Loucy (cell line): ENCODE data around the gene OLFML1.

Experiments
- H2AFZ ChIP-seq: fragments of 200-600 bp; sonication (generic); 2 replicates; pipeline ENCODE4 v1.6.0; 2016; ENCODE audit warnings: antibody characterized with exemption, mild to moderate bottlenecking, low read length, moderate library complexity
- H3F3A ChIP-seq: fragments of 200-600 bp; 2 replicates; pipeline ENCODE4 v1.6.0; 2016; ENCODE audit warnings: antibody characterized with exemption, low read depth, mild to moderate bottlenecking
- H3K27me3 ChIP-seq: fragments of 200-600 bp; sonication (generic); 2 replicates; pipeline ENCODE4 v1.6.1; 2014; ENCODE audit warnings: low read length, mild to moderate bottlenecking; ENCODE audit not compliant: insufficient read depth, poor library complexity, severe bottlenecking
- H3K36me3 ChIP-seq: fragments of 200-600 bp; sonication (generic); 2 replicates; pipeline ENCODE4 v1.6.1; 2016; ENCODE audit warnings: low read length; ENCODE audit not compliant: insufficient read depth
- H3K4me1 ChIP-seq: fragments of 200-600 bp; sonication (generic); 2 replicates; pipeline ENCODE4 v1.5.1; 2014; ENCODE audit warnings: low read length, mild to moderate bottlenecking; ENCODE audit not compliant: insufficient read depth, poor library complexity, severe bottlenecking
- H3K4me2 ChIP-seq: fragments of 200-600 bp; sonication (generic); 2 replicates; pipeline ENCODE4 v1.6.0; 2014; ENCODE audit warnings: antibody characterized with exemption, low read length, low read depth, mild to moderate bottlenecking; ENCODE audit not compliant: poor library complexity, severe bottlenecking
- H3K4me3 ChIP-seq: fragments of 200-600 bp; sonication (generic); 2 replicates; pipeline ENCODE4 v1.5.1; 2014; ENCODE audit warnings: low read length, mild to moderate bottlenecking, mixed read lengths; ENCODE audit not compliant: poor library complexity, severe bottlenecking
- H3K79me2 ChIP-seq: fragments of 200-600 bp; sonication (generic); 2 replicates; pipeline ENCODE4 v1.6.1; 2014; ENCODE audit warnings: low read length; ENCODE audit not compliant: insufficient read depth
- H3K9ac ChIP-seq: fragments of 200-600 bp; sonication (generic); 2 replicates; pipeline ENCODE4 v1.6.0; 2014; ENCODE audit warnings: mild to moderate bottlenecking, low read depth, low read length, moderate library complexity; ENCODE audit not compliant: poor library complexity, severe bottlenecking
- H3K9me2 ChIP-seq: fragments of 200-600 bp; sonication (generic); replicated peaks from 2 replicates; pipeline ENCODE4 v1.6.1; 2016; ENCODE audit warnings: low read depth, low read length, mixed read lengths
- H3K9me3 ChIP-seq: fragments of 200-600 bp; sonication (generic); 2 replicates; pipeline ENCODE4 v1.6.1; 2014; ENCODE audit warnings: mild to moderate bottlenecking, antibody characterized with exemption, low read length, low read depth; ENCODE audit not compliant: insufficient read depth
- H4K20me1 ChIP-seq: fragments of 200-600 bp; sonication (generic); 2 replicates; pipeline ENCODE4 v1.6.0; 2014; ENCODE audit warnings: antibody characterized with exemption, low read length, mild to moderate bottlenecking; ENCODE audit not compliant: insufficient read depth, poor library complexity, severe bottlenecking
- EZH2phosphoT487 ChIP-seq: fragments of 200-600 bp; IDR thresholded peaks from 2 replicates; pipeline ENCODE4 v1.6.1; 2018; ENCODE audit warnings: antibody characterized with exemption, mild to moderate bottlenecking, moderate library complexity, borderline replicate concordance
- TF ChIP-seq, protein P1 (sequence below): fragments of 200-600 bp; sonication (generic); conservative IDR thresholded peaks from 2 replicates; pipeline ENCODE4 v1.5.1; 2014; ENCODE audit warnings: mild to moderate bottlenecking, antibody characterized with exemption, low read length

The OLFML1 gene

DNA sequence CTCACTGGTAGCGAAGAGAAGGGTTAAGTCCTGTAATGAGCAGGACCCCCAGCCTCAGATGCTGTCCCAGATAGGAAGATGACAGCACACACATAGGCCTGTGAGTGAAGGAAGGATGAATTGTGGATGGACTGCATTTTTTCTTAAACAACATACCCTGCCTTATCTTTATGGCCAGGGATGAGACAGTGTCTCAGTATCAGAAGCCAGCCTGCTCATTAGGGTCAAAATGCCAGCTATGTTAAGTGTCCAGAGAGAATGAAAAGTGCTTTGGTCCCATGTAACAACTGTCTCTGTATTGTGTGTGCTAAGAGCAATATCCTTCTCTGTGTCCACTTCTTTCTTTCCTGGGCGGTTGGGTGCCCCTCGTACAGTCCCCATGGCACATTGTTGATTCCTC is 58.7 kb downstream of the OLFML1 start:
- Histone ChIP-seq H3K4me3 (no peak overlapping the region), H3K4me1 (no peaks in the 10 kb centered on the region), H3K4me2 (no peak overlapping the region), H3K27me3 (no peaks in the 10 kb centered on the region), H3K9me3 (no peaks in the 10 kb centered on the region), H3K9ac (no peak overlapping the region), H3K36me3 (no peaks in the 10 kb centered on the region), H3K79me2 (no peaks in the 10 kb centered on the region), H3K9me2 (no peaks in the 10 kb centered on the region), H2AFZ (no peak overlapping the region), H3F3A (no peaks in the 10 kb centered on the region), H4K20me1 (no peaks in the 10 kb centered on the region)
- TF ChIP-seq, protein P1, sequence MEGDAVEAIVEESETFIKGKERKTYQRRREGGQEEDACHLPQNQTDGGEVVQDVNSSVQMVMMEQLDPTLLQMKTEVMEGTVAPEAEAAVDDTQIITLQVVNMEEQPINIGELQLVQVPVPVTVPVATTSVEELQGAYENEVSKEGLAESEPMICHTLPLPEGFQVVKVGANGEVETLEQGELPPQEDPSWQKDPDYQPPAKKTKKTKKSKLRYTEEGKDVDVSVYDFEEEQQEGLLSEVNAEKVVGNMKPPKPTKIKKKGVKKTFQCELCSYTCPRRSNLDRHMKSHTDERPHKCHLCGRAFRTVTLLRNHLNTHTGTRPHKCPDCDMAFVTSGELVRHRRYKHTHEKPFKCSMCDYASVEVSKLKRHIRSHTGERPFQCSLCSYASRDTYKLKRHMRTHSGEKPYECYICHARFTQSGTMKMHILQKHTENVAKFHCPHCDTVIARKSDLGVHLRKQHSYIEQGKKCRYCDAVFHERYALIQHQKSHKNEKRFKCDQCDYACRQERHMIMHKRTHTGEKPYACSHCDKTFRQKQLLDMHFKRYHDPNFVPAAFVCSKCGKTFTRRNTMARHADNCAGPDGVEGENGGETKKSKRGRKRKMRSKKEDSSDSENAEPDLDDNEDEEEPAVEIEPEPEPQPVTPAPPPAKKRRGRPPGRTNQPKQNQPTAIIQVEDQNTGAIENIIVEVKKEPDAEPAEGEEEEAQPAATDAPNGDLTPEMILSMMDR = no peak

DNA sequence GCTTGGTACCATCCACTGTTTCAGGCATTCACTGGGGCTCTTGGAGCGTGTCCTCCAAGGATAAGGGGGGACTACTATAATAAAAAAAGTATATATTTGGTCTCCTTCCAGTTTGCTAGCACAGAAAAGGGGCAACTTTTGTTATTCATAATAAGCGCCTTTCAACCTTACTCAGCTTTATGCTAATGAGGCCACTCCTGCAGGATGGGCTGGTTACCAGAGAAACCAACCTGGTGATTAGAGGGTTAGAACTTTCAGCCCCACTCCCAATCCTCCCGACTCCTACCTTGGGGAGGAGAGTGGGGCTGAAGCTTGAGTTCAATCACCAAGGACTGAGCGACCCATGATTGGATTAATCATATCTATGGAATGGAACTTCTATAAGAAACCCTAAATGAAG is 60.3 kb downstream of the OLFML1 start:
- Histone ChIP-seq H3F3A (no peaks in the 10 kb centered on the region), H3K4me2 (no peak overlapping the region), H3K9me2 (no peaks in the 10 kb centered on the region), H3K4me3 (no peak overlapping the region), H4K20me1 (no peaks in the 10 kb centered on the region), H3K36me3 (no peaks in the 10 kb centered on the region), H3K9me3 (no peaks in the 10 kb centered on the region), H3K79me2 (no peaks in the 10 kb centered on the region), H2AFZ (no peak overlapping the region), H3K9ac (no peak overlapping the region), H3K4me1 (no peaks in the 10 kb centered on the region), H3K27me3 (no peaks in the 10 kb centered on the region)
- TF ChIP-seq, protein P1 = no peak
- TF ChIP-seq EZH2phosphoT487 = no peak

DNA sequence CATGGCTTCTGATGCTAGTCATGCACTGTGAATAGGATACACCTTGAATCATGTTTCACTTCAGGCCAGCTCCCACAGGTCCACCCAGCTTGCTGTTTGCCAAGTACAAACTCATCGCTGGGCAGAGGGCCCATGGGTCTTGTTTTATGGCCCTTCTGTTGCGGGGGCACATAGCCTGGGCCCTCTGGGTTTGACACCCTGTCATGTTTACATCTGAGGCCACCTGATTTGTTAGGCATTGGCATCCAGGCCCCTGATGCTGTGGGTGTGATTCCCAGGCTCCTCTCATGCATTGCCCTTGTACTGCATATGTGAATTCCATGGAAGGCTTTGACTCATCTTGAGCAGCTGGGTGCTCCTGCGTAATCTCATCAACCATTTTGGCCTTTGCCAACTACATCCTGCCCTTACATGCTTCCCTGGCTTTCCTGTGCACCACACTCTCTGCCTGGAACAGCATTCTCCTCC is 61.1 kb downstream of the OLFML1 start:
- H2AFZ ChIP-seq = no peak overlapping the region

More for the DNA sequence above, 61.1 kb downstream of the OLFML1 start:
- Histone ChIP-seq H3K9ac (no peak overlapping the region), H3K27me3 (no peaks in the 10 kb centered on the region), H3K4me1 (no peaks in the 10 kb centered on the region), H3K9me2 (no peaks in the 10 kb centered on the region), H3K79me2 (no peaks in the 10 kb centered on the region), H3K36me3 (no peaks in the 10 kb centered on the region), H3K4me2 (no peak overlapping the region), H3K4me3 (no peak overlapping the region), H3F3A (no peaks in the 10 kb centered on the region), H3K9me3 (no peaks in the 10 kb centered on the region), H4K20me1 (no peaks in the 10 kb centered on the region)
- TF ChIP-seq, protein P1 = no peak
- TF ChIP-seq EZH2phosphoT487 = no peak
